ENCODE results near the gene TRAPPC14.
"Not testable (repeated sequence)": the region's sequence is repeated elsewhere in the genome, so short reads cannot be mapped to it uniquely, and the experiment has no call there.

DNA sequence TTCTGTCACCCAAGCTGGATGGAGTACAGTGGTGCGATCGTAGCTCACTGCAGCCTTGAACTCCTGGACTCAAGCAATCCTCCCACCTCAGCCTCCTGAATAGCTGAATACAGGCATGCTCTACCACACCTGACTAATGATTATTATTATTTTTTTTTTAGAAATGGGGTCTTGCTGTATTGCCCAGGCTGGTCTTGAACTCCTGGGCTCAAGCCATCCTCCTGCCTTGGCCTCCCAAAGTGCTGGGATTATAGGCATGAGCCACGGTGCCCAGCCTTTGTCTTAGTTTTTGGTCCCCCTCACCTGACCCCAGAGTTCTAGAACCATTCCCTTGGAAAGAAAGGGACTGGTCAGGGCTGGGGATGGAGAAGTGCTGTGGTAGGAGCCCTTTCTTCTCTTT is 21.6 kb upstream of the TRAPPC14 start:
- TF ChIP-seq, protein P1, sequence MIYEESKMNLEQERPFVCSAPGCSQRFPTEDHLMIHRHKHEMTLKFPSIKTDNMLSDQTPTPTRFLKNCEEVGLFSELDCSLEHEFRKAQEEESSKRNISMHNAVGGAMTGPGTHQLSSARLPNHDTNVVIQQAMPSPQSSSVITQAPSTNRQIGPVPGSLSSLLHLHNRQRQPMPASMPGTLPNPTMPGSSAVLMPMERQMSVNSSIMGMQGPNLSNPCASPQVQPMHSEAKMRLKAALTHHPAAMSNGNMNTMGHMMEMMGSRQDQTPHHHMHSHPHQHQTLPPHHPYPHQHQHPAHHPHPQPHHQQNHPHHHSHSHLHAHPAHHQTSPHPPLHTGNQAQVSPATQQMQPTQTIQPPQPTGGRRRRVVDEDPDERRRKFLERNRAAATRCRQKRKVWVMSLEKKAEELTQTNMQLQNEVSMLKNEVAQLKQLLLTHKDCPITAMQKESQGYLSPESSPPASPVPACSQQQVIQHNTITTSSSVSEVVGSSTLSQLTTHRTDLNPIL (CRISPR knock-in tag; IDR thresholded peaks at IDR 0.05; ENCODE audit: low read depth): not testable (repeated sequence)
- not testable (repeated sequence) for TF ChIP-seq TCF4 (CRISPR knock-in tag; IDR thresholded peaks at IDR 0.05; ENCODE audit: borderline replicate concordance)

Data from SK-N-SH treated with all-trans-retinoic acid at 6 μM for 48 hours (cell line).